Mesothelial cell of epicardium (in vitro differentiated cells): Measurements from ENCODE around the gene CDHR5. TPM values are rescaled to one million over a fixed set of nuclear protein-coding genes. Genes with fewer than 3 reads are reported as not detected.
A peak's percentile ranks its signal among the peaks of the same experiment; 100 is the strongest.

Source experiments
- DNase-seq, 2 experiments: peaks; one replicate each; pipeline ENCODE4 v3.0.0; 2021; ENCODE audit warnings: low spot score in 2 of 2; ENCODE audit not compliant: unreplicated experiment in 2 of 2
- H3K27ac Mint-ChIP-seq: 2 replicates; pipeline ENCODE4 v1.8.0; 2021; ENCODE audit warnings: mixed read lengths
- H3K27me3 Mint-ChIP-seq: 2 replicates; pipeline ENCODE4 v1.8.0; 2021; ENCODE audit warnings: low read depth, mixed read lengths
- H3K36me3 Mint-ChIP-seq: 2 replicates; pipeline ENCODE4 v1.8.0; 2021; ENCODE audit warnings: mixed read lengths
- H3K4me1 Mint-ChIP-seq: 2 replicates; pipeline ENCODE4 v1.8.0; 2021; ENCODE audit warnings: mixed read lengths
- H3K4me3 Mint-ChIP-seq: 2 replicates; pipeline ENCODE4 v1.8.0; 2021; ENCODE audit warnings: mild to moderate bottlenecking, moderate library complexity, mixed read lengths
- H3K9me3 Mint-ChIP-seq: 2 replicates; pipeline ENCODE4 v1.8.0; 2021; ENCODE audit warnings: mixed read lengths
- CTCF ChIP-seq: fragments of 200-600 bp; sonication (generic); IDR thresholded peaks from one replicate; pipeline ENCODE4 v1.5.0; 2021; ENCODE audit warnings: antibody characterized with exemption; ENCODE audit not compliant: unreplicated experiment
- total RNA-seq: library from RNA; stranded (reverse); gene quantifications from 3 replicates; pipeline ENCODE4 v1.2.1, GENCODE V29; 2021

Gene CDHR5
- total RNA-seq, 1 donor from 2014 or later = 0.27 TPM

- no peak for TF ChIP-seq CTCF
- Mint-ChIP-seq H3K27ac (no peak overlapping the region), H3K4me1 (peaks cover 4% of the 10 kb centered on the region), H3K9me3 (no peaks in the 10 kb centered on the region), H3K4me3 (no peak overlapping the region), H3K36me3 (peaks cover 9% of the 10 kb centered on the region), H3K27me3 (peaks cover 22% of the 10 kb centered on the region)
- DNase-seq = peak in 1 of 2 experiments; percentile 17
These were observed 2.5 kb upstream of the CDHR5 start for GRCh38 chr11:627308-627576.

GRCh38 chr11:626475-627307 is 1.9 kb upstream of the CDHR5 start, which contains the start of gene SCT:
SCT (minus strand) TSS chr11:627181; CDS start chr11:627143, 38 bp downstream.
- Mint-ChIP-seq H3K27ac (no peak within 1 kb of the TSS), H3K4me3 (peak within 1 kb of the TSS; percentile 38), H3K4me1 (peaks cover 4% of the 10 kb centered on the region), H3K9me3 (no peaks in the 10 kb centered on the region), H3K27me3 (peaks cover 22% of the 10 kb centered on the region), H3K36me3 (peaks cover 9% of the 10 kb centered on the region)
- DNase-seq = peak in 1 of 2 experiments; percentile 16
- TF ChIP-seq CTCF = no peak

- H3K4me1 Mint-ChIP-seq = peaks cover 4% of the 10 kb centered on the region
- H3K27me3 Mint-ChIP-seq = peaks cover 22% of the 10 kb centered on the region
- no peak overlapping the region for H3K27ac Mint-ChIP-seq
- H3K36me3 Mint-ChIP-seq = peaks cover 9% of the 10 kb centered on the region
- no peak overlapping the region for H3K4me3 Mint-ChIP-seq
- DNase-seq = no peak
- TF ChIP-seq CTCF = no peak
- no peaks in the 10 kb centered on the region for H3K9me3 Mint-ChIP-seq
These were observed 997 bp upstream of the CDHR5 start for GRCh38 chr11:625636-626268.

GRCh38 chr11:623999-624704 is 603 bp downstream of the CDHR5 start:
- no peak overlapping the region for H3K4me3 Mint-ChIP-seq
- TF ChIP-seq CTCF = no peak
- peaks cover 4% of the 10 kb centered on the region for H3K4me1 Mint-ChIP-seq
- H3K27ac Mint-ChIP-seq = no peak overlapping the region
- DNase-seq = no peak
- H3K9me3 Mint-ChIP-seq = no peaks in the 10 kb centered on the region
- H3K27me3 Mint-ChIP-seq = peaks cover 18% of the 10 kb centered on the region
- peaks cover 9% of the 10 kb centered on the region for H3K36me3 Mint-ChIP-seq

- Mint-ChIP-seq H3K27ac (no peak overlapping the region), H3K9me3 (no peaks in the 10 kb centered on the region), H3K36me3 (peaks cover 7% of the 10 kb centered on the region), H3K27me3 (peaks cover 12% of the 10 kb centered on the region), H3K4me3 (no peak overlapping the region), H3K4me1 (peaks cover 2% of the 10 kb centered on the region)
- no peak for DNase-seq
- no peak for TF ChIP-seq CTCF
These were observed 1.3 kb downstream of the CDHR5 start for GRCh38 chr11:623349-623869.
